WTC11 (cell line): ENCODE measurements around the gene MYMK. TPM values are rescaled to one million over a fixed set of nuclear protein-coding genes. Genes with fewer than 3 reads are reported as not detected.

Experiments
- E2F4 ChIP-seq: sonication (generic); formaldehyde crosslinking; IDR thresholded peaks from 2 replicates; pipeline ENCODE4 v1.8.1; 2022; ENCODE audit warnings: low read depth, mild to moderate bottlenecking, moderate library complexity, missing genetic modification reagents, borderline replicate concordance
- GRHL2 ChIP-seq: fragments of 250-450 bp; sonication (Bioruptor Pico); IDR thresholded peaks from 2 replicates; pipeline ENCODE4 v1.8.0; 2022; ENCODE audit warnings: mild to moderate bottlenecking, moderate library complexity; ENCODE audit not compliant: insufficient replicate concordance, severe bottlenecking
- NFE2L1 ChIP-seq: sonication (generic); formaldehyde crosslinking; IDR thresholded peaks from 2 replicates; pipeline ENCODE4 v1.8.1; 2023; ENCODE audit warnings: missing genetic modification reagents
- ZNF219 ChIP-seq: sonication (generic); formaldehyde crosslinking; IDR thresholded peaks from 2 replicates; pipeline ENCODE4 v1.8.0; 2023; ENCODE audit warnings: missing genetic modification reagents, mild to moderate bottlenecking, borderline replicate concordance
- ZNF232 ChIP-seq: sonication (generic); formaldehyde crosslinking; IDR thresholded peaks from 2 replicates; pipeline ENCODE4 v1.8.0; 2022; ENCODE audit warnings: mild to moderate bottlenecking, missing genetic modification reagents
- total RNA-seq: library from RNA; stranded (reverse); gene quantifications from 3 replicates; pipeline ENCODE4 v1.2.3, GENCODE V29; 2021
- TF ChIP-seq, protein P1 (sequence below): sonication (generic); formaldehyde crosslinking; IDR thresholded peaks from 2 replicates; pipeline ENCODE4 v1.8.0; 2022; ENCODE audit warnings: mild to moderate bottlenecking, missing genetic modification reagents

Gene MYMK
- total RNA-seq, 1 experiment from 2014 or later = not detected

DNA sequence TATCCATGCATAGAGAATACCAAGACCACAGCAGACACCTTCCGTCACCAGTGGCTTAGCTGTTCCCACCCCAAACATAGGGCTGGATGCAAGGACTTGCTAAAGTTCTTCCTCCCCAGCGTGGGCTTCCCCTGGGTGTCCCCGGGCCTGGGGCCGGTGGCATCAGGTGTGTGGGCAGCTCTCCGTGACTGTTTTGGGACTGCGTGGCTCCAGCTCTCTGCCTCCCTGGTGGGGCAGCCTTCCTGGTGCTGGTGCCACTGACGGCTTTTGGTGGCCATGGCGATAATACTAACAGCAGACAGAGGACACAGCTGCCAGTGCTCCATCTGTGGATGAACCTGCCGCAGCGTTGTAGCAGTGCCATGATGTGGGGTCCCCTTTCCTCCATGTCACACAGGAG is 60.1 kb downstream of the MYMK start (continued):
- TF ChIP-seq GRHL2 (no peak), ZNF219 (CRISPR knock-in tag) (no peak), NFE2L1 (CRISPR knock-in tag) (no peak), E2F4 (CRISPR knock-in tag) (no peak), ZNF232 (CRISPR knock-in tag) (no peak)
- TF ChIP-seq, protein P1, sequence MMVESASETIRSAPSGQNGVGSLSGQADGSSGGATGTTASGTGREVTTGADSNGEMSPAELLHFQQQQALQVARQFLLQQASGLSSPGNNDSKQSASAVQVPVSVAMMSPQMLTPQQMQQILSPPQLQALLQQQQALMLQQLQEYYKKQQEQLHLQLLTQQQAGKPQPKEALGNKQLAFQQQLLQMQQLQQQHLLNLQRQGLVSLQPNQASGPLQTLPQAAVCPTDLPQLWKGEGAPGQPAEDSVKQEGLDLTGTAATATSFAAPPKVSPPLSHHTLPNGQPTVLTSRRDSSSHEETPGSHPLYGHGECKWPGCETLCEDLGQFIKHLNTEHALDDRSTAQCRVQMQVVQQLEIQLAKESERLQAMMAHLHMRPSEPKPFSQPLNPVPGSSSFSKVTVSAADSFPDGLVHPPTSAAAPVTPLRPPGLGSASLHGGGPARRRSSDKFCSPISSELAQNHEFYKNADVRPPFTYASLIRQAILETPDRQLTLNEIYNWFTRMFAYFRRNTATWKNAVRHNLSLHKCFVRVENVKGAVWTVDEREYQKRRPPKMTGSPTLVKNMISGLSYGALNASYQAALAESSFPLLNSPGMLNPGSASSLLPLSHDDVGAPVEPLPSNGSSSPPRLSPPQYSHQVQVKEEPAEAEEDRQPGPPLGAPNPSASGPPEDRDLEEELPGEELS (CRISPR knock-in tag) = no peak

Other genes with a start within 250 kb of the MYMK start
- 0.15 to 0.39 TPM (median 0.25 TPM) in 3 replicates for gene ABO, start 249.8 kb downstream of the MYMK start, total RNA-seq
- 48.8 to 67.2 TPM (median 54.1 TPM) in 3 replicates for gene SURF6, start 188.8 kb downstream of the MYMK start, total RNA-seq
- gene MED22, start 176.8 kb downstream of the MYMK start, total RNA-seq = 51.2 to 59.5 TPM (median 55.3 TPM) in 3 replicates
- 2,747 to 3,149 TPM (median 3,142 TPM) in 3 replicates for gene RPL7A, start 176.7 kb downstream of the MYMK start, total RNA-seq
- 33.3 to 36.4 TPM (median 35.6 TPM) in 3 replicates for gene SURF1, start 168.5 kb downstream of the MYMK start, total RNA-seq
- gene SURF2, start 168.4 kb downstream of the MYMK start, total RNA-seq = 26.3 to 33.3 TPM (median 28.8 TPM) in 3 replicates
- gene SURF4, start 148.9 kb downstream of the MYMK start, total RNA-seq = 171 to 173 TPM (median 173 TPM) in 3 replicates
- gene STKLD1, start 148.6 kb downstream of the MYMK start, total RNA-seq = 0.94 to 1.6 TPM (median 0.98 TPM) in 3 replicates
- gene REXO4, start 106.9 kb downstream of the MYMK start, total RNA-seq = 33.0 to 38.6 TPM (median 36.3 TPM) in 3 replicates
- 12.0 to 16.4 TPM (median 15.9 TPM) in 3 replicates for gene ADAMTS13, start 102.6 kb downstream of the MYMK start, total RNA-seq
- 22.5 to 38.7 TPM (median 29.5 TPM) in 3 replicates for gene CACFD1, start 65.0 kb downstream of the MYMK start, total RNA-seq
- gene SLC2A6, start 45.9 kb downstream of the MYMK start, total RNA-seq = 13.4 to 16.6 TPM (median 14.2 TPM) in 3 replicates
- gene ADAMTSL2, start 9.7 kb upstream of the MYMK start, total RNA-seq = 0.64 to 0.87 TPM (median 0.64 TPM) in 3 replicates
- 2.0 to 3.1 TPM (median 2.7 TPM) in 3 replicates for gene FAM163B, start 84.4 kb upstream of the MYMK start, total RNA-seq
- 0.23 to 0.34 TPM (median 0.24 TPM) in 3 replicates for gene DBH, start 111.4 kb upstream of the MYMK start, total RNA-seq
- 8.5 to 15.2 TPM (median 13.7 TPM) in 3 replicates for gene SARDH, start 213.4 kb upstream of the MYMK start, total RNA-seq